Activated naive CD8-positive, alpha-beta T cell treated with anti-CD3 and anti-CD28 coated beads, Interleukin-2, amount 50 U/mL, for 16 hours (primary cell): ENCODE results near the gene KRT6A.

Experiments used
- DNase-seq: peaks from one replicate; pipeline ENCODE4 v3.0.0-alpha.2; 2020; ENCODE audit warnings: low read depth, low spot score

The KRT6A gene

DNA sequence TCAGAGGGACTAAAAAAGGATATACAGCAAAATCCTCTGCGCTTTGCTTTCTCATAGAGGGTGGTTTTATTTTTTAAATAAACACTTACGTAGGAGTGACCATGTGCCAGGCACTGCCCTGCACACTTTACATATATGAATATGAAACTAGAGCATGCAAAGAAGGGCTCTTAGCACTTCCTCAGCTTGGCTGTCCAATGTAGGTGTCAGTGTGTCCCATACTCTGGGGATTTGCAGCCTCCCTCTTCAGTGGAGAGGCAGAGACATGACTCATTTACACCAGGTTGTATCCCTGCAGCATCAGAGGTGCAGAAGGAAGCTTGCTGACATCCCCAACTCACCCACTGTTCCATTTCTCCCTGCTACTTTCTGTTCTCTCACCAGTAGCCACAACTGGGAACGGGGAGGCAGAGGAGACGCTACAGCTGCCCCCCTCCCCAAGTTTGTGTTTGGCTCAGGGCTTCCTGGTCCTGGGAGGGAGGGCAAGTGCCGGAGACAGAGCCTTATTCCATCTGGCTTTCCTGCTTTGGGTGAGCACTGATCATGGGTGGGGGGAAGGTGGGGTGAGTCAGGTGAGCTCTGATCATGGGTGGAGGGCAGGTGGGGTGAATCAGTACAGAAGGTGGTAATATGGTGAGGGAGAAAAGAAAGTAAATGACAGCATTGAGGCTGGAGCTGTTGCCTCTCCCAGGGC lies 32.0 kb upstream of the KRT6A start:
- DNase-seq, result no peak

DNA sequence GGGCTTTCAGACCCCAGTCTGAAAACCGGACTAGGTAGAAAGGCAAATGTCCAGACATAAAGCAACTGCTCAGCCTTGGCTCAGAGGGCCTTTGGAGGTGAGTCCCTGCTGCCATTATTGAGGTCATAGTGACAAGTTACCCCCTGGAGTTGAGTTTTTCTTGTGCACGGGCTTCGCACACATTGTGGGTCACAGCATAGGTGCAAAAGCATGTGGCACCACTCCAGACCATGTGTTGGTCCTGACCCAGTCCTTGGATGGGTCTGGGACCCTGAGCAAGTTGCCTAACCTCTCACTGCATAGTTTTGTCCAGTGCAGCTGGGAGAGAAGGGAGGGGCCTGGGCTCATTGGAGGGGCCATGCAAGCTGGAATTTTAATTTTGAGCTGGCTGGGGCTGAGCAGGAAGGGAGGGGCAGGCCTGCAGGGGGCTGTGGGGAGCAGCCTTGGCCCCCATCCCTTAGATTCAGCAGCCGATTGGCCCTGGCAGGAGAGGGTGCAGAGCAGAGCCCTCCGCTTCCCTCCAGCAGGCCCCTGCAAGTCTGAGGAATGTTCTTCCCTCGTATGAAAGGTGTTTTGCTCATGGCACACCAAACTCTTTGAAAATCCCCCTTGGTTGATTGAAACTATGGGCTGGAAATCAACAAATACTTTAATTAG lies 31.3 kb upstream of the KRT6A start:
- DNase-seq, result no peak

DNA sequence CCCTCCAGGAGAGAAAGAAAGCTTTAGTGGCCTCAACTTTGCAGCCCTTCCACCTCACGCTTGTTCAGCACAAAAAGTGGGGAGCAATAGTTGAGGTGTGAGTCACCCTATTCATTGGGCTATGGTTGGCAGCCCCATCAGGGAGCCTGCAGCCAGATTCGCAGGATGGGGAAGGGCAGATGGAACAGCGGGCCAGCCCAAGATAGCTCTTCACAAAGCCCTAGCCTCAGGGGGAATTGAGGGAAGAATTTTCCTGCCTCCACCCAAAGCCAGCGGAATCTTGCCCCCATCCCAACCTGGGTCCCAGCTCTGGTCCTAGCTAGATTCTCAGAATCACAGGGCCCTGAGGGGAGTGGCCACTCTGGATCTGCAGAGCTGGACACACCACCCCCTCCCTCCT lies 30.8 kb upstream of the KRT6A start:
- no peak for DNase-seq

- DNase-seq, result no peak
Observed at GRCh38 chr12:52522346-52523011, 29.4 kb upstream of the KRT6A start.

DNA sequence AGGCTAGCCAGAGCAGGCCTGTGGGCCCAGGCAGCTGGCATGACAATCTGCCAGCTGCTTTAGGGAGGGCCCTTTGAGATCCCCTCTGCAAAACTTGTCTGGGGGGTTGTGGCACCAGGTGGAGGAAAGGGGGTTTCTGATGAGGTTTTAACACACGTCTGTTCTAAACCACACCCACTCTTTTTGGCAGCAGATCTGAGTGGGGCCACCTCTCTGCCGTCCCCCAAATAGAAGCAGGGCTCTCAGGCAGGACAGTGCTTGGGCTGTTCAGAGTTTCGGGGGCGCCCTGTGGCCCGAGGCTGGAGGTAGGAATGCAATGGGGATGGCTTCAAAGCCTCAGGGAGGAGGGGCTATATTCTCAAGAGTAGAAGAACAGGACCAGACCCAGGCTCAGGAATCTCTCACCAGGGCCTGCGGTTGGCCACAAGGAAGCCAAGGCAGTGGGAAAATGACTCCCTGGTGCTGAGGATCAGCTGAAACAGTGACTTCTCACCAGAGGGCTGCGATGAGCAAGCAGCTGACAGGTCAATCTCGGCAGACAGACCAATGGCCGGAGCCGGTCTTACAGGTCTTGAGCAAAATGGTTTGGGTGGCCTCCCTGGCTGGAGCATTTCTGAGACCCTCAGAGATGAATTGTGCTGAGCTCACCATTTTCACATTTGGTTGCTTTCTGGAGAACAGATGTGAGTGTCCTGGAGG lies 28.7 kb upstream of the KRT6A start:
- no peak for DNase-seq

GRCh38 chr12:52521175-52521567 lies 28.1 kb upstream of the KRT6A start:
- no peak for DNase-seq

DNA sequence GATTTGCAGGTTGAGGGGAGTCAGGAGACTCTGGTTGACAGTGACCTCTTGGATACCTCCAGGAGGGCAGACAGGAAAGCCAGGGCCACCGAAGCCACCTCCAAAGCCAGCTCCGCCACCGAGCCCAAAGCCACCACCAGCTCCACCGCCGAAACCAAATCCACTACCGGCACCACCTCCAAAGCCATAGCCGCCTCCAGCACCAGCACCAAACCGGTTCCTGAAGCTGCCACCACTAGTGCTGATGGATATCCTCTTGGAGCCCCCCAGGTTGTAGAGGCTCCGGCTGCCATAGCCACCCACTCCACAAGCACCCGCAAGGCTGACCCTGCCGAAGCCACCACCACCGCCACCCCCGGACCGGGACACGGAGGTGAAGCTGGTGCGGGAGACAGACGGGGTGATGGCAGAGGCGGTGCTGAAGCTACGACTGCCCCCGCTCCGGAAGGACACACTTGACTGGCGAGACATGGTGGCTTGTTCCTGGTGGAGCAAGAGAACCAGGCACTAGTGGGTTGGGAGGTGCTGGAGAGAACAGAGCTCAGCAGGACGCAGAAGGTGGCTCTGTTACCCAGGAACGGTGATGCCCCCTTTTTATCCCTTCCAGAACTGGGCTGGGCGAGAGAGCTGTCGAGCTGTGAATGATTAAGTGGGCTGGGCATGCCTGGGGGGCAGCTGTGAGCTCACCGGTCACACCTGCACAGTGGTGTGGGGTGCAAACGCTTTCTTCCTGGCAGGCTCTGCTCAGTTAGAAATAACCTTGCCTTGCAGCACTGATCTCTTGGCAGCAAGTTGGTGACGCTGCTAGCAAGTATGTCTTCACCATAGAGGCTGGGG lies 27.0 kb upstream of the KRT6A start, which contains the start of gene KRT5:
TSS of gene KRT5 (minus strand) at position 569 of the 837 bp plus-strand sequence. CDS start at position 471, 98 bp downstream.
- DNase-seq, result no peak

GRCh38 chr12:52519387-52519703 lies 26.3 kb upstream of the KRT6A start:
- no peak for DNase-seq

- no peak for DNase-seq
Observed at GRCh38 chr12:52518574-52519386, 25.7 kb upstream of the KRT6A start.

- no peak for DNase-seq
Observed at GRCh38 chr12:52517888-52518287, 24.8 kb upstream of the KRT6A start.

GRCh38 chr12:52517005-52517835 lies 24.2 kb upstream of the KRT6A start:
- DNase-seq, result no peak

- no peak for DNase-seq
Observed at GRCh38 chr12:52515927-52516831, 23.1 kb upstream of the KRT6A start.

DNA sequence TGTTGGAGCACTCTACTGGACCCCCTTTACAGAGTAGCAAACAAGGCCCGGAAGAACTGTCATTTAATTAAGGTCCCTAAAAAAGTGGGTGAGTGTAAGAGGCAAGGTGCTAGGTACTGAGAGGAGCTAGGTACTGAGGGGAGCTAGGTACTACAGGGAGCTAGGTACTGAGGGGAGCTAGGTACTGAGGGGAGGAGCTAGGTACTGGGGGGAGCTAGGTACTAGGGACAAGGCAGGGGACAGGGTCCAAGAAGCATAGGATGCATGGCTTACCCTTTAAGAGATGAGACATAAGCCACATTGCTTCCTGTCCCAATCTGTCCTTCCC lies 22.2 kb upstream of the KRT6A start:
- no peak for DNase-seq

- DNase-seq, result no peak
Observed at GRCh38 chr12:52514471-52515318, 21.6 kb upstream of the KRT6A start.

DNA sequence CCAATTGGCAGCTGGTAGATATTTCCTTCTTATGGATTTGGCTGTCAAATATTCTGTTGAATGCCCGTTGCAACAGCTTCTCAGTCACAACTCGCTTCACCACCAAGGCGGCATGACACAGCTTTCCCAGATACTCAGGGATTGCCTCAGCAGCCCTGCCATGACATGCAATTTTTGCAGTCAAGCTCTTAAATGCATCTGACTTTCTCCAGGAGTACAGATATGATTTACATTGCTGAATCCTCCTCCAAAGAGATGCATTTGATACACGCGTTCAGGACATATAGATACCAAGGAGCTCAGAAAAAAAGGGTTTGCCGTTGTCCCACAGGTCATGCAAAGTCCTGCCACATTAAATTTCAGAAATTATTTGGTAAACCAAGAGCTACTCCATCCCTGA lies 20.7 kb upstream of the KRT6A start:
- no peak for DNase-seq

DNA sequence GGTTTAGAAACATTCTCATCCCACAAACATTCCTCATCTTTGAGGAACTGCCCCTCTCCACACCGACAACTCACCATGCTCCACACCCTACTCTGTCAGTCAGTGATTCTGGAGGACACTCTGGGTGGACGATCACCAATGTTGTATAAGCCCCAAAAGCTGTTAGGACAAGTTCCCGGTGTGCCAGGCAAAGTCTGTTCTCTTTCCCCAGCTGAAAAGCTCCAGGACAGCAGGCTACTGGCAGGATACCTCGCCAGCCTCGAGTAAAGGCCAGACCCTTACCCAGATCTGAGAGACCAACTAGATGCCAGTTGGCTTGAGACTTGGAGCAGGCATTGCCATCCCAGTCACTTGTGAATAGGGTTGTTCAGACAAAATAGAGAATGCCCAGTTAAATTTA lies 15.2 kb upstream of the KRT6A start:
- no peak for DNase-seq

DNA sequence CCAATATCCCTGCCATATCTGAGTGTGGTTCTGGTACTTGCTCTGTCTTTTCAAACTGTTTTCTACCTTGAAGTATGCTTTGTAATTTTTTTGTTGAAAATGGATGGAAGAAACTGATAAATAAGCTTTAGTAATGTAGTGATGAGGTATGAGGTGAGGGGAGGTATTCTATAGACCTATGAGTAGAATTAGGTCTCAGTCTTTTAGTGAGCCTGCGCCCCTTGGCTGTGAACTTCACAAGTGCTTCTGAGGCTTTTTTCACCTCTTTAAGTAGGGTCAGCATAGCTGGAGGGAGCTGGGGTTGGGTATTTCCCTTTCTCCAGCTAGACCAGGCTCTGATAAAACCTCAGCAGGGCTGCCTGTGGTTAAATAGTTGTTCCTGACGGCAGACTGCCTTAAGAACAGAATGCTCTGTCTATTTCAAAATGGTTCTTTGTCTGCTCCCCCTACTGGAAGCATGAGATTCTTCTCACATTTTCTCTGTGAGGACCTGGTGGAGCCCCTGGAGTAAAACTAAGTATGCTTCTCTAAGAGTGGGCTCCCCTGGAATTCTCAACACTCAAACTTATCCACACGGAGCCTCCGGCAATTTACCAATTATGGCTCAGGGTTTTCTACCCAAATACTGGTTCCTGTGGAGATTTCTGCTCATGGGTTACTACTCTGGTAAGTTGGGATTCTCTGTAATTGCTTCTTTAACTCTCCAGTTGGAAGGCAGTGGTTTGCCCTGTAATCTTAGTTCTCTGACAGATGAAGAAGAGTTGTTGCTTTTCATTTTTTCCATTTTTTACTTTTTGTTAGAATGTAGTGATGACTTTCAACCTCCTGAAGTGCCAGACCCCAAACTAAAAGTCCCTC lies 14.0 kb upstream of the KRT6A start:
- no peak for DNase-seq
